HepG2 (cell line): ENCODE data around the gene GLRA3. TPM values are rescaled to one million over a fixed set of nuclear protein-coding genes. Genes with fewer than 3 reads are reported as not detected.

Source experiments
- ATAC-seq: fragments of 200-7000 bp; cut with Tn5 transposase; 3 replicates; pipeline ENCODE4 v1.9.1; 2020; ENCODE audit warnings: mild to moderate bottlenecking, moderate library complexity
- BruUV-seq: library from RNA; stranded (reverse); fragments of 400-500 nt; replicated peaks from 2 replicates; lab custom pipeline; 2021; lab: Mats Ljungman, UMichigan
- CTCF ChIA-PET: fragments of 300-600 bp; formaldehyde crosslinking; extraction: SDS; loops from one replicate; lab custom pipeline; 2021; ENCODE audit warnings: low total read pairs, inconsistent platforms, low intra/inter-chr PET ratio; lab: Yijun Ruan, JAX
- POLR2A ChIA-PET: fragments of 350-600 bp; sonication (Branson Sonifier 250); formaldehyde crosslinking; loops from one replicate; lab custom pipeline; 2020; ENCODE audit warnings: antibody characterized with exemption, inconsistent platforms; lab: Yijun Ruan, JAX
- DNase-seq: peaks from one replicate; pipeline ENCODE4 v3.0.0-alpha.2; 2015; ENCODE audit warnings: low spot score
- FAIRE-seq: peaks from 3 replicates; lab custom pipeline; 2011; peaks lifted over from hg19 to GRCh38; lab: Jason Lieb, UNC
- H2AFZ ChIP-seq: one replicate; pipeline ENCODE4 v1.6.1; 2011; ENCODE audit warnings: low read length, inconsistent platforms
- H3K27ac ChIP-seq: fragments of 300-600 bp; 3 replicates; pipeline ENCODE4 v1.8.0; 2011; ENCODE audit warnings: mixed run types, mild to moderate bottlenecking, mixed read lengths, low read length, inconsistent platforms; ENCODE audit not compliant: insufficient read depth; ENCODE audit errors: extremely low read length
- H3K27me3 ChIP-seq, 2 experiments: fragments of 200-600 bp in 1 of 2; 2 replicates in 1 of 2; 3 replicates in 1 of 2; pipeline versions ENCODE4 v1.6.0 to v1.8.0; 2011; ENCODE audit warnings: low read length in 2 of 2, mild to moderate bottlenecking in 2 of 2, moderate library complexity in 2 of 2, inconsistent platforms in 1 of 2; ENCODE audit not compliant: insufficient read depth in 2 of 2, control insufficient read depth in 1 of 2
- H3K36me3 ChIP-seq, 2 experiments: fragments of 200-600 bp in 1 of 2; replicated peaks in 1 of 2; 2 replicates in 1 of 2; 3 replicates in 1 of 2; pipeline versions ENCODE4 v1.5.1 to v1.8.0; 2011; ENCODE audit warnings: low read length in 2 of 2, inconsistent platforms in 1 of 2; ENCODE audit not compliant: insufficient read depth in 2 of 2, control insufficient read depth in 1 of 2
- H3K4me1 ChIP-seq: 2 replicates; pipeline ENCODE4 v1.5.1; 2012; ENCODE audit warnings: low read length, inconsistent platforms; ENCODE audit not compliant: insufficient read depth
- H3K4me2 ChIP-seq: 2 replicates; pipeline ENCODE4 v1.6.0; 2011; ENCODE audit warnings: low read depth, low read length, inconsistent platforms
- H3K4me3 ChIP-seq, 3 experiments: fragments of 200-600 bp in 1 of 3; sonication (generic), shearing (Covaris generic) in 1 of 3; replicated peaks in 1 of 3; 2 replicates each; pipeline ENCODE4 v1.5.1; 2011 to 2016; ENCODE audit warnings: low read length in 3 of 3, inconsistent platforms in 2 of 3, low read depth in 2 of 3, mild to moderate bottlenecking in 2 of 3, control low read depth in 1 of 3, mixed read lengths in 1 of 3; ENCODE audit not compliant: insufficient read depth in 1 of 3
- H3K79me2 ChIP-seq: one replicate; pipeline ENCODE4 v1.6.1; 2011; ENCODE audit warnings: low read length, inconsistent platforms; ENCODE audit not compliant: insufficient read depth
- H3K9ac ChIP-seq: 2 replicates; pipeline ENCODE4 v1.6.0; 2011; ENCODE audit warnings: mild to moderate bottlenecking, low read depth, low read length, inconsistent platforms; ENCODE audit not compliant: insufficient read depth
- H3K9me3 ChIP-seq: 2 replicates; pipeline ENCODE4 v1.5.1; 2012; ENCODE audit warnings: mild to moderate bottlenecking, low read length
- H4K20me1 ChIP-seq: 2 replicates; pipeline ENCODE4 v1.6.0; 2011; ENCODE audit warnings: inconsistent platforms, mild to moderate bottlenecking, low read length, moderate library complexity; ENCODE audit not compliant: insufficient read depth
- CHD4 ChIP-seq: fragments of 200-600 bp; sonication (generic); IDR thresholded peaks from 2 replicates; pipeline ENCODE4 v1.7.0; 2017; ENCODE audit warnings: mild to moderate bottlenecking, low read length, borderline replicate concordance
- CSRNP2 ChIP-seq: sonication (generic); formaldehyde crosslinking; conservative IDR thresholded peaks from 2 replicates; pipeline ENCODE4 v1.8.0; 2022; ENCODE audit warnings: low read depth, missing genetic modification reagents
- DMAP1 ChIP-seq: IDR thresholded peaks from 2 replicates; pipeline ENCODE4 v1.6.1; 2016
- FOXP1 ChIP-seq, 2 experiments: fragments of 450-650 bp in 1 of 2; IDR thresholded peaks; 2 replicates each; pipeline ENCODE4 v1.6.1; 2017 to 2018; ENCODE audit warnings: antibody characterized with exemption in 1 of 2
- MIER2 ChIP-seq: IDR thresholded peaks from 2 replicates; pipeline ENCODE4 v1.6.1; 2016; ENCODE audit warnings: missing biosample characterization, missing genetic modification reagents
- SNAPC4 ChIP-seq: sonication (generic); formaldehyde crosslinking; IDR thresholded peaks from 2 replicates; pipeline ENCODE4 v1.4.0; 2020; ENCODE audit warnings: mild to moderate bottlenecking, missing genetic modification reagents
- TMF1 ChIP-seq: sonication (generic); formaldehyde crosslinking; IDR thresholded peaks from 2 replicates; pipeline ENCODE4 v1.8.1; 2022; ENCODE audit warnings: low read depth, missing genetic modification reagents
- YEATS2 ChIP-seq: sonication (generic); formaldehyde crosslinking; IDR thresholded peaks from 2 replicates; pipeline ENCODE4 v1.4.0; 2020; ENCODE audit warnings: missing genetic modification reagents, borderline replicate concordance
- ZBTB3 ChIP-seq: sonication (generic); formaldehyde crosslinking; IDR thresholded peaks from 2 replicates; pipeline ENCODE4 v1.4.0; 2020; ENCODE audit warnings: low read depth, mild to moderate bottlenecking, moderate library complexity, missing genetic modification reagents, borderline replicate concordance
- ZBTB38 ChIP-seq: sonication (generic); formaldehyde crosslinking; IDR thresholded peaks from 2 replicates; pipeline ENCODE4 v1.5.1; 2020; ENCODE audit warnings: mild to moderate bottlenecking, missing genetic modification reagents
- ZBTB43 ChIP-seq: sonication (generic); formaldehyde crosslinking; conservative IDR thresholded peaks from 2 replicates; pipeline ENCODE4 v1.4.0; 2020; ENCODE audit warnings: missing genetic modification reagents
- ZNF343 ChIP-seq: sonication (generic); formaldehyde crosslinking; IDR thresholded peaks from 2 replicates; pipeline ENCODE4 v1.4.0; 2020; ENCODE audit warnings: mild to moderate bottlenecking, missing genetic modification reagents
- ZNF687 ChIP-seq: sonication (generic); formaldehyde crosslinking; IDR thresholded peaks from 2 replicates; pipeline ENCODE4 v1.5.1; 2020; ENCODE audit warnings: mild to moderate bottlenecking, missing genetic modification reagents, moderate library complexity
- ZNF709 ChIP-seq: sonication (generic); formaldehyde crosslinking; IDR thresholded peaks from 2 replicates; pipeline ENCODE4 v1.5.0; 2020; ENCODE audit warnings: mild to moderate bottlenecking, missing genetic modification reagents
- WGBS: methylation state at CpG from one replicate; pipeline ENCODE4 v1.1.6; 2017; ENCODE audit warnings: low lambda C conversion rate; 5-methylcytosine and 5-hydroxymethylcytosine counted together
- in situ Hi-C: cut with HindIII; loops from 2 replicates; pipeline ENCODE4 v1.10.0; 2017; ENCODE audit warnings: low pct_unique_long_range_greater_than_20kb; ENCODE audit not compliant: extremely low pct_ligation_motif_present
- intact Hi-C: fragments of 100-400 bp; cut with micrococcal nuclease; formaldehyde crosslinking; loops from one replicate; pipeline ENCODE4 v1.10.0; 2022; ENCODE audit not compliant: unreplicated experiment
- polyA plus RNA-seq, 8 experiments: library from polyadenylated mRNA; depleted of rRNA in 3 of 8; stranded (reverse) in 7 of 8; unstranded in 1 of 8; fragments of >200 nt; fragmentation: Illumina TruSeq in 4 of 8; extraction: Trizol in 4 of 8; gene quantifications; 2 replicates each; pipeline versions ENCODE4 v1.2.1 to v1.2.3, GENCODE V29; 2011 to 2016; ENCODE audit warnings: low read depth in 4 of 8, missing spikeins in 1 of 8, mixed read lengths in 1 of 8; ENCODE audit not compliant: insufficient read depth in 1 of 8
- total RNA-seq, 5 experiments: library from RNA; depleted of rRNA; stranded (reverse); fragments of >200 nt; fragmentation: Illumina TruSeq; extraction: Trizol; gene quantifications; 2 replicates each; pipeline ENCODE4 v1.2.3, GENCODE V29; 2016; ENCODE audit warnings: low read depth in 1 of 5

The GLRA3 gene
- total and polyA plus RNA-seq, 2 of the 13 experiments (the other 11 are each of a cell fraction or from before 2014, with no cell fraction given) = not detected

GRCh38 chr4:174658246-174658645 lies 170.8 kb downstream of the GLRA3 start:
- Histone ChIP-seq H3K9me3 (no peaks in the 10 kb centered on the region), H3K4me2 (no peak overlapping the region), H3K36me3 (no peaks in the 10 kb centered on the region), H3K4me1 (no peaks in the 10 kb centered on the region), H4K20me1 (no peaks in the 10 kb centered on the region), H3K9ac (no peak overlapping the region), H2AFZ (no peak overlapping the region), H3K27ac (no peak overlapping the region), H3K79me2 (no peaks in the 10 kb centered on the region), H3K4me3 (no peak overlapping the region), H3K27me3 (no peaks in the 10 kb centered on the region)
- FAIRE-seq = no peak
- in situ Hi-C loops = no loop called here
- ChIA-PET CTCF (no interaction called here), POLR2A (no interaction called here)
- DNase-seq = no peak
- ATAC-seq = no peak
- WGBS = 0% methylated on average over 3 of the region's 3 CpGs
- no TSS peak for BruUV-seq
- intact Hi-C loops = no loop called here
- TF ChIP-seq YEATS2 (CRISPR knock-in tag) = no peak
- TF ChIP-seq FOXP1 (IDR thresholded peaks at IDR 0.05) = no peak
- no peak for TF ChIP-seq FOXP1 (CRISPR knock-in tag; IDR thresholded peaks at IDR 0.05)
- no peak for TF ChIP-seq CHD4
- no peak for TF ChIP-seq ZBTB38 (CRISPR knock-in tag)
- TF ChIP-seq TMF1 = no peak
- TF ChIP-seq ZBTB3 = no peak
- TF ChIP-seq ZNF709 (CRISPR knock-in tag) = no peak
- no peak for TF ChIP-seq SNAPC4
- no peak for TF ChIP-seq MIER2
- no peak for TF ChIP-seq ZNF343 (CRISPR knock-in tag)
- TF ChIP-seq ZBTB43 = no peak
- no peak for TF ChIP-seq ZNF687 (CRISPR knock-in tag)
- no peak for TF ChIP-seq DMAP1
- no peak for TF ChIP-seq CSRNP2 (CRISPR knock-in tag)
